Psoas muscle (tissue), 8 donors: ENCODE results near the gene YPEL2. TPM values are rescaled to one million over a fixed set of nuclear protein-coding genes. Genes with fewer than 3 reads are reported as not detected.
A peak's percentile ranks its signal among the peaks of the same experiment; 100 is the strongest.

ENCODE experiments used
- ATAC-seq, 4 donors: fragments of 200-7000 bp; cut with Tn5 transposase; one replicate each; pipeline ENCODE4 v1.9.1; 2020; ENCODE audit warnings: moderate library complexity in 3 of 4, mild to moderate bottlenecking in 2 of 4
- DNase-seq, 2 donors: peaks; one replicate each; pipeline ENCODE4 v3.0.0-alpha.2; 2020
- H3K27ac ChIP-seq: fragments of 200-600 bp; one replicate; pipeline ENCODE4 v1.8.0; 2022
- H3K27me3 ChIP-seq, 3 donors: fragments of 200-600 bp in 1 of 3; one replicate each; pipeline versions ENCODE4 v1.6.1 to v1.8.0; 2013 to 2022; ENCODE audit warnings: low read length in 2 of 3, mild to moderate bottlenecking in 2 of 3, moderate library complexity in 1 of 3; ENCODE audit not compliant: insufficient read depth in 3 of 3
- H3K36me3 ChIP-seq, 2 donors: fragments of 200-600 bp in 1 of 2; one replicate each; pipeline versions ENCODE4 v1.6.1 to v1.8.0; 2013 to 2022; ENCODE audit warnings: low read depth in 1 of 2, mild to moderate bottlenecking in 1 of 2, moderate library complexity in 1 of 2; ENCODE audit not compliant: insufficient read depth in 1 of 2
- H3K4me1 ChIP-seq: fragments of 200-600 bp; one replicate; pipeline ENCODE4 v1.8.0; 2022
- H3K4me3 ChIP-seq: fragments of 200-600 bp; one replicate; pipeline ENCODE4 v1.8.0; 2022; ENCODE audit warnings: mild to moderate bottlenecking
- H3K9me3 ChIP-seq: fragments of 200-600 bp; one replicate; pipeline ENCODE4 v1.8.0; 2022
- WGBS, 3 donors: extraction: QIAGEN DNeasy Blood & Tissue Kit; methylation state at CpG; one replicate each; pipeline versions ENCODE4 v1.1.6 to v1.1.7; 2013; 5-methylcytosine and 5-hydroxymethylcytosine counted together
- intact Hi-C, 2 donors: fragments of 100-400 bp; cut with DNase I; formaldehyde crosslinking; loops; one replicate each; pipeline versions ENCODE4 v1.11.0 to v1.14.2; 2022
- polyA plus RNA-seq, 3 donors: library from polyadenylated mRNA; stranded (reverse); fragments of 200-250 nt; gene quantifications; one replicate each; pipeline ENCODE4 v1.2.3, GENCODE V29; 2013
- total RNA-seq, 4 donors: library from RNA; stranded (reverse); fragmentation: NEBNext Ultra II Directional in 2 of 4; extraction: Animal tissue kit (Norgen Biotek cat#: 25700) in 2 of 4; gene quantifications; one replicate each; pipeline versions ENCODE4 v1.2.1 to v1.2.4, GENCODE V29; 2021 to 2023
- TF ChIP-seq, protein P1 (sequence below): fragments of 200-600 bp; IDR thresholded peaks from one replicate; pipeline ENCODE4 v1.8.0; 2022; ENCODE audit warnings: antibody characterized with exemption
- donor health status: healthy with polysubstance abuse.
- donor health status: DM: no; HTN: no; CAD: no; lungs with moderate emphysema.
- donor health status: Bipolar disorder and iron deficiency.
- donor health status: healthy.
- donor health status: DM: yes; HTN: yes; CAD: no.
- donor health status: DM: no; HTN: no; CAD: no.
- donor health status: DM: no; HTN: no; CAD: no.
- donor health status: DM: yes; HTN: yes; CAD: no.

Gene YPEL2
- total and polyA plus RNA-seq, 7 donors, result 1.9 to 47.8 (median 19.9) TPM

DNA sequence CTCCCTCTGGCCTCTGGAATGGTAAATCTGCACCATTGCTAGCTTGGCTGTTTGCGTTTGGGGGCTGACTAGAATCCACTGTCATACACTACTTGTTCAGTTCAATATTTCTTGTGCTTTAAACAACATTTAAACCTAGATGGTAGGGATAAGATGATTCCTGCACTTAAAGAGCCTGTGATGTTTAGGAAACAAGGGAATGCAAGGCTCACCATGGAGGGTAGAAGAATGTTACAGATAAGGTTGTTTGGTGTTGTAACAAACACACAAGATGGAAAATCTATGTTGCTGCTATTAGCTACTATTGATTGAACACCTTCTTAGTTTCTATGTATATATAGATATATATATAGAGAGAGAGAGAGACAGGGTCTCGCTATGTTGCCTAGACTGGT, 31.4 kb downstream of the YPEL2 start:
- peaks cover 86% of the 10 kb centered on the region for H3K4me1 ChIP-seq
- peak overlapping the region; percentile 1 for H3K4me3 ChIP-seq
- intact Hi-C loops, result no loop called here
- H3K27me3 ChIP-seq, result no peaks in the 10 kb centered on the region
- peak overlapping the region; percentile 92 for H3K27ac ChIP-seq
- no peak for DNase-seq
- 73 to 81% (median 76%) methylated on average over 2 of the region's 2 CpGs for WGBS, 3 donors
- H3K36me3 ChIP-seq, result no peaks in the 10 kb centered on the region
- no peaks in the 10 kb centered on the region for H3K9me3 ChIP-seq
- TF ChIP-seq, protein P1, sequence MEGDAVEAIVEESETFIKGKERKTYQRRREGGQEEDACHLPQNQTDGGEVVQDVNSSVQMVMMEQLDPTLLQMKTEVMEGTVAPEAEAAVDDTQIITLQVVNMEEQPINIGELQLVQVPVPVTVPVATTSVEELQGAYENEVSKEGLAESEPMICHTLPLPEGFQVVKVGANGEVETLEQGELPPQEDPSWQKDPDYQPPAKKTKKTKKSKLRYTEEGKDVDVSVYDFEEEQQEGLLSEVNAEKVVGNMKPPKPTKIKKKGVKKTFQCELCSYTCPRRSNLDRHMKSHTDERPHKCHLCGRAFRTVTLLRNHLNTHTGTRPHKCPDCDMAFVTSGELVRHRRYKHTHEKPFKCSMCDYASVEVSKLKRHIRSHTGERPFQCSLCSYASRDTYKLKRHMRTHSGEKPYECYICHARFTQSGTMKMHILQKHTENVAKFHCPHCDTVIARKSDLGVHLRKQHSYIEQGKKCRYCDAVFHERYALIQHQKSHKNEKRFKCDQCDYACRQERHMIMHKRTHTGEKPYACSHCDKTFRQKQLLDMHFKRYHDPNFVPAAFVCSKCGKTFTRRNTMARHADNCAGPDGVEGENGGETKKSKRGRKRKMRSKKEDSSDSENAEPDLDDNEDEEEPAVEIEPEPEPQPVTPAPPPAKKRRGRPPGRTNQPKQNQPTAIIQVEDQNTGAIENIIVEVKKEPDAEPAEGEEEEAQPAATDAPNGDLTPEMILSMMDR, result no peak
- no peak for ATAC-seq

DNA sequence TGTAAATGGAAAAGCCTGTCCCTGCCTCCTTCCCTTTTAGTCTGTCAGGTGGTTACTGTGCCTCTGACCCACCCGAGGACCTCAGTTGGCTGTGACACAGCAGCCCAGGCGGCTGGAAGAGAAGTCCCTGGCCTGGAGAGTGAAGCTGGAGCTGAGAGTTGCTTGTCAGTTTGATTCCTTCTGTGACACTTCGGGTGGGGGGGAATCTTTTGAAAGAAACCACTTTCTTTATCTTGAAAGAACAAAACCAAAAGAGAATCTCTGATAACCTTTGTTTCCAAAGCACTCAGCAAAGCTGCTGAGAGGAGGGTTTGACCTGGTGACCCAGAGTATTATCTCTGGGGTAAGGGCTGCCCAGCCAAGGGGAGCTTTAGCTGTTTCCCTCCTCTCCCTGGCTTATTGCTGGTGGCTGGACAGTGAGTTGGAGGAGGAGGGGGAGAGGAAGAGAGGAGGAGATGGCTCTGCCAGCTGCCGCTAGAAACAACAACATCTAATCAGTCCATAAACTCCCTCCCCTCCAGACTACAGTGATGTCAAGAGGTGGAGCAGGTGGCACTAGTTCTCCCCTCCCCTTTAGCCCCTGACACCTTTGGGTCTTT, 34.0 kb downstream of the YPEL2 start:
- no peak for DNase-seq
- WGBS, 3 donors, result 4 to 7% (median 5%) methylated on average over 4 of the region's 4 CpGs

DNA sequence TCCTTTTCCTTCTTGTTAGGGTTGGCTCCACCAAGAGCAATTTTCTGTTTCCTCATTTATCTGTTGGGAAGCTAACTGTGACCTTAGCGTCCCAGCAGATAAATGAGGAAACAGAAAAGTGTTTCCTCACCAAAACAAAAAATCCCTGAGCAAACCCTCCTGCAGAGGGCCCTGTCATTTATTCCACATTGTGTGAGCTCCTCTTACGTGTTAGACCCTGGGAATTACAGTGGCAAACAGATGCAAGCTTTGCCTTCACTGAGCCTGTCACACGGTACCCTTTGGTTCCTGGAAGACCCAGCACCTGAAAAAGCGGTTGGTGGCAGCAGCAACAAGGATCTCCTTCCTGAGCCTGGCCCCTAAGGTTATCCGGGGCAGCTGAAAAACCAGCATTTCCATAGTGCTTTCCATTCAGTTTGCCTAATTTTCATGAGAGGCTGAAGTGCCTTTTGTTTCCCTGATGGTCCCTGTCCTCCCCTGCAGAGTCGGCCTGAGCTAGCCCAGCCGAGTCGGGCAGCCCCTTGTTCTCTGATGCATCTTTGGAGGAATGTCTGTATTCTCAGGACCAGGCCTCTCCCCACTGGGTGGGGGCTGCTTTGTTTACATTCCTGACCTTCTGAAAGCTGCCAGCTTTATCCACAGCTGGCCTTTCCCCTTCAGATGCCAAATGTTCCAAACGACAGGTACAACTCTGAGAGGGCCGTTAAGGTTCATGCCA, 34.7 kb downstream of the YPEL2 start:
- Histone ChIP-seq H3K36me3 (no peaks in the 10 kb centered on the region), H3K27ac (peak overlapping the region; percentile 92), H3K4me3 (peak overlapping the region; percentile 28), H3K9me3 (no peaks in the 10 kb centered on the region), H3K4me1 (peaks cover 99% of the 10 kb centered on the region), H3K27me3 (no peaks in the 10 kb centered on the region)
- ATAC-seq, result peak in 3 of 4 donors; percentile 16 to 27 (median 16)
- 11 to 20% (median 13%) methylated on average over 10 of the region's 10 CpGs for WGBS, 3 donors
- intact Hi-C loops, result loop anchor here in 1 of 2 donors (5.0 kb wide), 1 partner anchor 34 kb away; the partner anchor contains the start of gene YPEL2
- DNase-seq, result no peak
- TF ChIP-seq, protein P1, result no peak

More for the DNA sequence above, 34.0 kb downstream of the YPEL2 start:
- TF ChIP-seq, protein P1, result no peak
- no peak for ATAC-seq
- no peaks in the 10 kb centered on the region for H3K9me3 ChIP-seq
- intact Hi-C loops, result loop anchor here in 1 of 2 donors (5.0 kb wide), 1 partner anchor 33 kb away; the partner anchor contains the start of gene YPEL2
- no peaks in the 10 kb centered on the region for H3K27me3 ChIP-seq
- peak overlapping the region; percentile 92 for H3K27ac ChIP-seq
- peaks cover 97% of the 10 kb centered on the region for H3K4me1 ChIP-seq
- no peaks in the 10 kb centered on the region for H3K36me3 ChIP-seq
- peak overlapping the region; percentile 19 for H3K4me3 ChIP-seq

DNA sequence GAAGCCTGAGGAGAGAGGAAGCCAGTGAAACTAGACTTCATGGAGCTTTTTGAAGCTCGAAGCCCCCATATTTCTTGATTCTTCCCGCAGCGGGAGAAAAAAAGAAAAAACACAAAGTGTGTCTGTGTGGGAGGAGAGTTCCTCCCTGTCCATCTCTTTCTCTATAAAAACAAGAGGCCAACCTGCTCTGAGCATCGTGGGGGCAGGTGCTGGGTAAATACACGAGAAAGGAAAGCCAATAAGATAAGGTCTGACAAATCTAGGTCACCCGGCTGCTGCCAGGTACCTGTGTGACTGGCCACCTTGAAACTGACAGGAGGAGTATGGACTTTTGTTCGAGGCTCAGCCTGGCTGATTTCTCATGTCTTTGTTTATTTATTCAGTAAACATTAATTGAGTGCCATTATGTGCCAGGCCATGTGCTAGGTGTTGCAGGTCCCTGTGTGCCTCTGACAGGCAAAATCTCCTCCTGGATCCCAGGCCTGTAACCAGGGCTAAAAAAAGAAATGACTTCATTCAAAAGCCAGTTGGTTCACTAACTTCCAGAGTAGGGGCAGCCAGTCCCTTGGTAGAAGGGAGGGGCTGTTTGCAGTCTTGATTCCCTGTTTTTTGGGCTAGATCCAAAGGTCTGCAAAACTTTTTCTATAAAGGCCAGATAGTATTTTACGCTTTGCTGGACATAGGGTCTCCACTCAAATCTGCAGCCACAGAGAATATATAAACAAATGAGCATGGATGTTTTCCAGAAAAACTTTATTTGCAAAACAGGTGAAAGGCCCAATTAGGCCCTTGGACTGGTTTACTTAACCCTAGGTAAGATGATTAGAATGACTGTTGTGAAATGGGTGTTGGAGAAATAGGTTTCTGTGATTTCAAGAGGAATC, 35.6 kb downstream of the YPEL2 start:
- H3K27ac ChIP-seq, result peak overlapping the region; percentile 92
- H3K27me3 ChIP-seq, result no peaks in the 10 kb centered on the region
- H3K4me3 ChIP-seq, result peak overlapping the region; percentile 28
- peak; percentile 70 to 77 (median 74) for ATAC-seq
- no peaks in the 10 kb centered on the region for H3K9me3 ChIP-seq
- peaks cover 99% of the 10 kb centered on the region for H3K4me1 ChIP-seq
- no peaks in the 10 kb centered on the region for H3K36me3 ChIP-seq
- intact Hi-C loops, result loop anchor here in 1 of 2 donors (5.0 kb wide), 1 partner anchor 35 kb away; the partner anchor contains the start of gene YPEL2
- DNase-seq, result no peak
- WGBS, 3 donors, result 15 to 25% (median 18%) methylated on average over 8 of the region's 8 CpGs
- TF ChIP-seq, protein P1, result no peak
